ENCODE data around the gene DLST.
"Not testable (repeated sequence)": the region's sequence is repeated elsewhere in the genome, so short reads cannot be mapped to it uniquely, and the experiment has no call there.

DLST gene

GRCh38 chr14:74927225-74927624, 45.5 kb downstream of the DLST start:
- TF ChIP-seq CTCF (IDR thresholded peaks at IDR 0.05) (no peak), ZFX (IDR thresholded peaks at IDR 0.05; ENCODE audit: borderline replicate concordance) (no peak)
- H3K27ac ChIP-seq = no peak overlapping the region

- TF ChIP-seq ZFX (IDR thresholded peaks at IDR 0.05; ENCODE audit: borderline replicate concordance) (no peak), CTCF (IDR thresholded peaks at IDR 0.05) (no peak)
- H3K27ac ChIP-seq = no peak overlapping the region
Measured at GRCh38 chr14:74929242-74929641, 47.5 kb downstream of the DLST start.

GRCh38 chr14:74931744-74932143, 50.0 kb downstream of the DLST start:
- H3K27ac ChIP-seq = not testable (repeated sequence)

DNA sequence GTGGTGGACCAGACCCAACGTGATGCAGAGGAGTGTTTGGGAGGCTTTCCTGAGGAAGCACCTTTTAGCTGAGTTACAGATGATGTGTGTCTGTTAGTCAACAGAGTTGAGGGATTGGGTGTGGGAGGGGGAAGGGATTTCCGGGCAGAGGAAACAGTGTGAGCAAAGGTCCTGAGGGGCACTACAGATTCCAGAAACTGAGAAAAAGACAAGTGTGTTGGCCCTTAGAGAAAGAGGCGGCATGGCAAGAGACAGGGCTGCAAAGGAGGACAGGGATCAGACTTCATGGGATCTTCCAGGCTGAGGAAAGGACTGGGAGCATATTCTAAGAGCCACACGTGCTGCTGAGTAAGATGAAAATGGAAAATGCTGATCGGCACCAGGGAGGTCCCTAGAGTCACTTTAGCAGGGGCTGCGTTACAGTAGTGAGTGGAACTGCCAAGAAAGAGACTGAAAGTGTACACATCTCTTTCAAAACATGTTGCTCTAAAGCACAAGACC, 50.7 kb downstream of the DLST start:
- TF ChIP-seq CTCF (IDR thresholded peaks at IDR 0.05) (no peak), ZFX (IDR thresholded peaks at IDR 0.05; ENCODE audit: borderline replicate concordance) (no peak)
- H3K27ac ChIP-seq = no peak overlapping the region

DNA sequence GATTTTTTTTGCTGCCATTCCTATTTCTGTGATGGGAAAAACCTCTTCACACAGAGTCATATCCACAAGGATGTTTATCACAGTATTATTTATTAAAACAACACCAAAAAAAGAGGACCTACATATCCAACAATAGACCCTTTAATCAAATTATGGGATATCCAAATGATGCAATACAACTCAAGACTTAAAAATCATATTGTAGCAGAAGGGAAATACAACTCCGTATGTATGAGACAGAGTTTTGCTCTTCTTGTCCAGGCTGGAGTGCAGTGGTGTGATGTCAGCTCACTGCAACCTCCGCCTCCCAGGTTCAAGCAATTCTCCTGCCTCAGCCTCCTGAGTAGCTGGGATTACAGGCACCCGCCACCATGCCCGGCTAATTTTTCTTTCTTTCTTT, 51.2 kb downstream of the DLST start:
- H3K27ac ChIP-seq = not testable (repeated sequence)

DNA sequence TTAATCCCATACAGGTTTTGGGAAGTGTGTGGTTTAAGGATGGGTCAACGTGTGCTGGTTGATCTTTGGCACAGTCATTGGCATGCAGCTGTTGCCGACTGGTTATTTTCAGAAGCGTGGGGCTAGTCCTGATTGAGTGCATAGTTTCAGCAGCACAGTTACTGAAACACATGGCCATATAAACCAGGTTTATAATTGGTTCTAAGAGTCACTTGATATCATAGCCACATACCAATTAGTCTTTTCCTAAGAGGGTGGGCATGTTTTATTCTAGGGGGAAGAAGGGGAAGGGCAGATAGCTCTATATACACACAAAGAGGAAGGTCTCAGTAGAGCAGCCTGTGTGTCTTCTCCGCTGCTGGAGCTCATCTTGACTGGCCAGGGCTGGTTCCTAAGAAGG, 52.3 kb downstream of the DLST start:
- no peak for TF ChIP-seq ZFX (IDR thresholded peaks at IDR 0.05; ENCODE audit: borderline replicate concordance)
- no peak for TF ChIP-seq CTCF (IDR thresholded peaks at IDR 0.05)

GRCh38 chr14:74934476-74935359, 53.0 kb downstream of the DLST start:
- H3K27ac ChIP-seq = no peak overlapping the region
- TF ChIP-seq ZFX (IDR thresholded peaks at IDR 0.05; ENCODE audit: borderline replicate concordance) (no peak), CTCF (IDR thresholded peaks at IDR 0.05) (no peak)

More for the DNA sequence above, 52.3 kb downstream of the DLST start:
- H3K27ac ChIP-seq = no peak overlapping the region

- no peak for TF ChIP-seq ZFX (IDR thresholded peaks at IDR 0.05; ENCODE audit: borderline replicate concordance)
- TF ChIP-seq CTCF (IDR thresholded peaks at IDR 0.05) = no peak
- H3K27ac ChIP-seq = no peak overlapping the region
Measured at GRCh38 chr14:74935360-74935680, 53.6 kb downstream of the DLST start.
